Measurements from ENCODE around the gene ARID3C.

- TF ChIP-seq POLR2A (IDR thresholded peaks at IDR 0.05) = no peak
- TF ChIP-seq CTCF (IDR thresholded peaks at IDR 0.05) = no peak
Measured at GRCh38 chr9:34581318-34581717, 47.5 kb downstream of the ARID3C start.
